Measurements from ENCODE around the gene SCN1B.

DNA sequence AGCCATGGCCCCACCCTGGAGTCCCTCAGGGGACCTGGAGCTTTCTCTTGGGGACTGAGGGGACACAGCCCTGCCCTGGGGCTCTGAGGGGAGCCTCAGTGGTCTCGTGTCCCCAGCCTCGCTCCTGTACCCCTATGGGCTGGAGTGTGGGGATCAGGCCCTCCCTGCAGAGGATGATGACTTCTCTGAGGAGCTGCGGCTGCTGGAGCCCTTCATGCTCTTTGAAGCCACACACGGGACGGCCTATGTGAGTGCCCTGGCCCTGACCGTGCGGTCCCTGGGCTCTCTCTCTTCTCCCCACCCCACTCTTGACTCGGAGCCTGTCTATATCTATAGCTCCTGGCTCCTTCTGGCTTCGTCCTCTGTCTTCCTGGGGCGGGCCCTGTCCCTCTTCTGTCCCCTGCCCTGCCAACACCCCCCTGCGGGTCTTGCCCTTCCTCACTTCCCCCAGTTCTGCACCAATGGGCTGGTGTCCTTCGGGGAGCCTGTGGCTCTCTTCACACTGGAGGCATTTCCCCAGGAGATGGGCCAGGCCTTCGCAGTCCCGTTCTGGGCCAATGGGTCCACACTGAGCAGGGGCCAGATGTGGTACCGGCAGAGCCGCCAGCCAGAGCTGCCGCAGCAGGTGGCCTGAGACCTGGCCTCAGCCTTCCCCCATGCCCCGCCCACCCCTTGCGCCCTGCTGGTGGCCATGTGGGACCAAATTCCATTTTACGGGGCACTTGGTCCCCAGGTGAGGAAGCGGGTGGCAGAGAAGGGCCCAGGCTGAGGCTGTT lies 44.3 kb downstream of the SCN1B start:
- TF ChIP-seq ZEB2 (tag by site-specific recombination; IDR thresholded peaks at IDR 0.05) (no peak), ZFP41 (tag by site-specific recombination; IDR thresholded peaks at IDR 0.05; ENCODE audit: borderline replicate concordance) (no peak), ZNF830 (tag by site-specific recombination; IDR thresholded peaks at IDR 0.05; ENCODE audit: low read depth) (no peak), TRIM28 (IDR thresholded peaks at IDR 0.05; ENCODE audit: borderline replicate concordance, low read length) (no peak), ZNF146 (tag by site-specific recombination; IDR thresholded peaks at IDR 0.05) (no peak)
- TF ChIP-seq, protein P1, sequence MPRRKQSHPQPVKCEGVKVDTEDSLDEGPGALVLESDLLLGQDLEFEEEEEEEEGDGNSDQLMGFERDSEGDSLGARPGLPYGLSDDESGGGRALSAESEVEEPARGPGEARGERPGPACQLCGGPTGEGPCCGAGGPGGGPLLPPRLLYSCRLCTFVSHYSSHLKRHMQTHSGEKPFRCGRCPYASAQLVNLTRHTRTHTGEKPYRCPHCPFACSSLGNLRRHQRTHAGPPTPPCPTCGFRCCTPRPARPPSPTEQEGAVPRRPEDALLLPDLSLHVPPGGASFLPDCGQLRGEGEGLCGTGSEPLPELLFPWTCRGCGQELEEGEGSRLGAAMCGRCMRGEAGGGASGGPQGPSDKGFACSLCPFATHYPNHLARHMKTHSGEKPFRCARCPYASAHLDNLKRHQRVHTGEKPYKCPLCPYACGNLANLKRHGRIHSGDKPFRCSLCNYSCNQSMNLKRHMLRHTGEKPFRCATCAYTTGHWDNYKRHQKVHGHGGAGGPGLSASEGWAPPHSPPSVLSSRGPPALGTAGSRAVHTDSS (tag by site-specific recombination; IDR thresholded peaks at IDR 0.05) = no peak
- TF ChIP-seq, protein P2, sequence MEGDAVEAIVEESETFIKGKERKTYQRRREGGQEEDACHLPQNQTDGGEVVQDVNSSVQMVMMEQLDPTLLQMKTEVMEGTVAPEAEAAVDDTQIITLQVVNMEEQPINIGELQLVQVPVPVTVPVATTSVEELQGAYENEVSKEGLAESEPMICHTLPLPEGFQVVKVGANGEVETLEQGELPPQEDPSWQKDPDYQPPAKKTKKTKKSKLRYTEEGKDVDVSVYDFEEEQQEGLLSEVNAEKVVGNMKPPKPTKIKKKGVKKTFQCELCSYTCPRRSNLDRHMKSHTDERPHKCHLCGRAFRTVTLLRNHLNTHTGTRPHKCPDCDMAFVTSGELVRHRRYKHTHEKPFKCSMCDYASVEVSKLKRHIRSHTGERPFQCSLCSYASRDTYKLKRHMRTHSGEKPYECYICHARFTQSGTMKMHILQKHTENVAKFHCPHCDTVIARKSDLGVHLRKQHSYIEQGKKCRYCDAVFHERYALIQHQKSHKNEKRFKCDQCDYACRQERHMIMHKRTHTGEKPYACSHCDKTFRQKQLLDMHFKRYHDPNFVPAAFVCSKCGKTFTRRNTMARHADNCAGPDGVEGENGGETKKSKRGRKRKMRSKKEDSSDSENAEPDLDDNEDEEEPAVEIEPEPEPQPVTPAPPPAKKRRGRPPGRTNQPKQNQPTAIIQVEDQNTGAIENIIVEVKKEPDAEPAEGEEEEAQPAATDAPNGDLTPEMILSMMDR (tag by site-specific recombination; IDR thresholded peaks at IDR 0.05) = no peak
- TF ChIP-seq, protein P3, sequence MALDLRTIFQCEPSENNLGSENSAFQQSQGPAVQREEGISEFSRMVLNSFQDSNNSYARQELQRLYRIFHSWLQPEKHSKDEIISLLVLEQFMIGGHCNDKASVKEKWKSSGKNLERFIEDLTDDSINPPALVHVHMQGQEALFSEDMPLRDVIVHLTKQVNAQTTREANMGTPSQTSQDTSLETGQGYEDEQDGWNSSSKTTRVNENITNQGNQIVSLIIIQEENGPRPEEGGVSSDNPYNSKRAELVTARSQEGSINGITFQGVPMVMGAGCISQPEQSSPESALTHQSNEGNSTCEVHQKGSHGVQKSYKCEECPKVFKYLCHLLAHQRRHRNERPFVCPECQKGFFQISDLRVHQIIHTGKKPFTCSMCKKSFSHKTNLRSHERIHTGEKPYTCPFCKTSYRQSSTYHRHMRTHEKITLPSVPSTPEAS (tag by site-specific recombination; IDR thresholded peaks at IDR 0.05) = no peak

Data from HEK293 (cell line).